Astrocyte of the cerebellum (primary cell): Measurements from ENCODE around the gene DCP2.

Source experiments
- DNase-seq: peaks from one replicate; pipeline ENCODE4 v3.0.0-alpha.2; 2011; ENCODE audit warnings: low read depth
- H3K4me3 ChIP-seq: 2 replicates; pipeline ENCODE4 v1.5.1; 2011; ENCODE audit warnings: mild to moderate bottlenecking, low read depth, low read length, moderate library complexity
- in situ Hi-C: cut with HindIII; loops from 2 replicates; pipeline ENCODE4 v1.10.0; 2017; ENCODE audit warnings: low sequenced_read_pairs
- TF ChIP-seq, protein P1 (sequence below): IDR thresholded peaks from 2 replicates; pipeline ENCODE4 v1.5.1; 2012; ENCODE audit warnings: low read length, low read depth, moderate library complexity, mild to moderate bottlenecking; ENCODE audit errors: missing control alignments

DCP2 gene

DNA sequence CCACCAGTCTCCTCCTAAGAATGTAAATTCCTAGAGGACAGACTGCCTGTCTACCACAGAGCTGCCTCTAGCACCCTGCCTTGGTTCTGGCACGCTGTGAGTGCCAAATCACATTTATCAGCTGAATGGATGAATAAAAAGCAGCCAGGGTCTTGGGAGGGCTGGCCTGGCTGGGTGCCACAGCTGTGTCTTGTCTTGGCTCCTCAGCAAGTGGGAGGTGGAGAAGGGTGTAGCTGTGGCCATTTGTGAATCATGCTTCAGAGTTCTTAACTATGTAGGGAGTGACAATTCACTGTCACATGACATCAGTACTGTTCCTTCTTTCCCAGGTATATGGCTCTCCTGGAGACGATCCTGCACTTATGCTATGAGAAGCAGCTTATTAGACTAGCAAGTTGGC, 70.6 kb downstream of the DCP2 start:
- in situ Hi-C loops, result no loop called here

DNA sequence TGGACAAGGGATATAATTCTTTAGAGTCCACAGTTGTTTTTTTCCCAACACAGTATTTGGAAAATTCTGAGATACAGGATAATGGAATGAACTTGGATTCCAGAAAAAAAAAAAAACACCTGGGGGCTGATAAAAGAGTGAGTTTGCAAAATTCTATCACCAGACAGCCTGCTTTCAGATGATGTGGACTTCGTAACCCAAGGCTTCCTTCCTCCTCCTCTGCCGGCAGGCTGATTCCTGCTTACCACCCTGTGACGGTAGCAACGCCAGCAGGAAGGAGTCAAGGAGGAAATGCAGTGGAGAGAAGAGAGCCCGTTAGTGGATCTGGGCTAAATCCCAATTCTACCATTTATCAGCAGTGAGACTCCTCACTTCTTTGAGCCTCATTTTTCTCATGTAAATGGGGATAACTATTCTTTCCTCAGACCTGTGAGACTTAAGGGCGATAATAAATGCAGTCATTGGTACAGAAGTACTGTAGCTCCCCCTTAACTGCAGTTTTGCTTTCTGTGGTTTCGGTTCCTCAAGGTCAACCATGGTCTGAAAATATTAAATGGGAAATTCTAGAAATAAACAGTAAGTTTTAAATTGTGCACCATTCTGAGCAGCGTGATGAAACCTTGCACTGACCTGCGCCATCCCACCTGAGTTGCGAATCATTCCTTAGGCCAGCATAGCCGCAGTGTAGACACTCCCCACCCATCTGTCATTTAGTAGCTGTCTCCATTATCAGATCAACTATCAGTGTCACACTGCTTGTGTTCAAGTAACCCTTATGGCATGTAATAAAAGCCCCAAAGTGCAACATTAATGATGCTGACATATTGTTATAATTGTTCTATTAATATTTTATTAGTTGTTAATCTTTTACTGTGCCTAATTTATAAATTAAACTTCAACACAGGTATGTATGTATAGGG, 71.4 kb downstream of the DCP2 start:
- DNase-seq, result no peak
- in situ Hi-C loops, result no loop called here
- H3K4me3 ChIP-seq, result no peak overlapping the region
- TF ChIP-seq, protein P1, sequence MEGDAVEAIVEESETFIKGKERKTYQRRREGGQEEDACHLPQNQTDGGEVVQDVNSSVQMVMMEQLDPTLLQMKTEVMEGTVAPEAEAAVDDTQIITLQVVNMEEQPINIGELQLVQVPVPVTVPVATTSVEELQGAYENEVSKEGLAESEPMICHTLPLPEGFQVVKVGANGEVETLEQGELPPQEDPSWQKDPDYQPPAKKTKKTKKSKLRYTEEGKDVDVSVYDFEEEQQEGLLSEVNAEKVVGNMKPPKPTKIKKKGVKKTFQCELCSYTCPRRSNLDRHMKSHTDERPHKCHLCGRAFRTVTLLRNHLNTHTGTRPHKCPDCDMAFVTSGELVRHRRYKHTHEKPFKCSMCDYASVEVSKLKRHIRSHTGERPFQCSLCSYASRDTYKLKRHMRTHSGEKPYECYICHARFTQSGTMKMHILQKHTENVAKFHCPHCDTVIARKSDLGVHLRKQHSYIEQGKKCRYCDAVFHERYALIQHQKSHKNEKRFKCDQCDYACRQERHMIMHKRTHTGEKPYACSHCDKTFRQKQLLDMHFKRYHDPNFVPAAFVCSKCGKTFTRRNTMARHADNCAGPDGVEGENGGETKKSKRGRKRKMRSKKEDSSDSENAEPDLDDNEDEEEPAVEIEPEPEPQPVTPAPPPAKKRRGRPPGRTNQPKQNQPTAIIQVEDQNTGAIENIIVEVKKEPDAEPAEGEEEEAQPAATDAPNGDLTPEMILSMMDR, result no peak

More for the DNA sequence above, 70.6 kb downstream of the DCP2 start:
- DNase-seq, result no peak
- TF ChIP-seq, protein P1, result no peak
- no peak overlapping the region for H3K4me3 ChIP-seq

DNA sequence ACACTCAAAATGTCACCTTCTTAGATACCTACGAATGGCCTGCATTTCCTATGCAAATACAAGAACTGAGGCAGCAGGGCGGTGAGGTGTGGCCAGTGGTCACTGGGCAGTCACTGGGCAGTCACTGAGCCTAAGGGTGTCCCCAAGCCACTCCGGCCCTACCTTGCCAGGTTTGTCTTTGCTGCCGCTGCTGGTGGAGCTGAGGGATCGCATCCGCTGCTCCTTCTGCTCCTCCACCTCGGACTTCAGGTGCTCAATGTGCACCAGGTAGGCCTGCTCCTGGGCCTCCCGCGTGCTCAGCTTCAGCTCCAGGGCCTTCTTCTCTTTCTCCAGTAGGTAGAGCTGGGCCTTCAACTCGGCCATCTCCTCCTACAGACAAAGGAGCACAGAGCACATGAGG, 72.3 kb downstream of the DCP2 start:
- TF ChIP-seq, protein P1, result no peak
- DNase-seq, result no peak
- in situ Hi-C loops, result no loop called here
- H3K4me3 ChIP-seq, result no peak overlapping the region

DNA sequence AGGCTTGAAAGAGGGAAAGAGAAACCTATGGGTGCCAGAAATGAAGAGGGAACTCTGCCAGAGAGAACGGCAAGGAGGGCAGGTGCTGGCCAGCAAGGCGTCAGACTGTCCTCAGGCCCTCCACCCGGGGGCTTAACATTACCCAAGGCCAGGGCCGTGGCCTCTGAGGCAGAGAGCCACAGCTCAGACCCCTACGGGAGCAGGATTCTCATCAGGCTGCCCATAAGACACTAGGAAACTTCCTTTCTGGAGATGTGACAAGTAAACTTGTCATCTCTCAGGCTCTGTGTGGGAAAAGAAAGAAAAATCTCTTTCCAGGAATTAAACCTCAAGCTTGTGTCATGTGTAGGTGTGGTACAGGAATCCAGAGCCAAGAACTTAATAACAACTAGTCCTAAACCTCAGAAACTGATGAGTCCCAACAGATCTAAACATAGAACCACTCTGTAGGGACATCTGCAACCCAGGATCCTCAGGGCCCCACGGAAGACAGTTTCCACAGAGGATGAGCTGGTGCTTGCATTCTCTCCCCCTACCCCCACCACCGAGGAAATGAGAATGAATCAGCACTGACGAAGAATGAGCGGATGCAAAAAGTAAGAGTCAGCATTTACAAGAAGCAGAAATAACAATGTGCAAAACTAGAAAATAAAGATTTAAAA, 74.3 kb downstream of the DCP2 start:
- TF ChIP-seq, protein P1, result no peak
- DNase-seq, result peak; percentile 57
- in situ Hi-C loops, result no loop called here
- no peak overlapping the region for H3K4me3 ChIP-seq

DNA sequence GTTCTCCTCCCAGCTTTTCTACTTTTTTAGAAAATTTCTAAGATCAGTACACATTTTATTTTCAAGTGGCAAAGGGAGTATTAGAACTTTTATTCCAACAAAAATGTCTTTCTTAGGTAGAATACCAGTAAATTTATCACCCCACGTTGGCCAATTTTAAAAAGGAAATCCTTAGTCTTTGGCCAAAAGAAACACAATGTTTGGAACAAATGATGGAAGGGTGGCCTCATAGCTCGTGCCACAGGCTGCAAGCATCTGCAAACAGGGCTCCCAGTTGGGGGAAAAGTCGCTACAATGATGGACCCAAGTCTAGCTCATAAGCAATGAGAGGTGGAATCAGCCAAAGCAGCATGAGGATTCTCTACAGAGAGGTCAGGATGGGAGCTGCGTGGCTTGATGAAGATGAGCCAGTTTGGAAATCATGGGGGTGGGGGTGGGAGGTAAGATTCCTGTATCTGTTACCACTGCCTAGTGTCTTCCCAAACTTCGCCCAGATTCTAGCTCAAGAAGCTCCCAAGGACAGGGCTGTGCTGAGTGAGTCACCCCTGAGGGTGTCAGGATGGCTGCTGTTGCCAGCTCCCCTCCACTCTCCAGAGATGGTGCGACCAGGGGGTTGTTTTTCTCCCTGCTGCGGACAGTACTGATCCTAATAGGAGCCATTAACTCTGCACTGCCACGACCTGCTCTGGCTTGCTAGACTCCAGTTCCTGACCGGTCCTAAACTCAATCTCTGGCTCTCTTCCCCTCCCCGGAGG, 75.6 kb downstream of the DCP2 start:
- no peak for DNase-seq
- H3K4me3 ChIP-seq, result no peak overlapping the region
- in situ Hi-C loops, result no loop called here
- TF ChIP-seq, protein P1, result no peak

DNA sequence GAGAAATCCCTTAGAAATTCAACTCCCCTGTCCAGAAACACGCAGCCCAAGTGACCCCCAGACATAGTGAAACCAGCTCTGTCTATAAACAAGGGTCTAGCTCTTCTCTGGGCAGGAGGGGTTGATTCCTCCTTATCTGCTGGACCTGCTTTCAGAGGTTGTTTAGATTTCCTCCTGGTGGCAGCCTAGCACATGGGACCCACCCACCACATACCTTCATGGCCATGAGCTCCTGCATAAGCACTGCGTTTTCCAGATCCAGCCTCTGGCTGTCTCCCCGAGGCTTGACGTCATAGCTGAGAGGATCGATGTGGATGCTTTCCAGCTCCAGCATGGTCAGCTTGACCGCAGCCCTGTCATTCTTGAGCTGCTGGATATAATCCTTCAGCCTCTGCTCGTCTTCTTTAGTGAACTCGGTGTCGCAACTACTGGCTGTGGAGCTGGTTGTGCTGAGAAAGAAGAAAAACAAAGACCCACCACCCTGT, 77.0 kb downstream of the DCP2 start:
- TF ChIP-seq, protein P1, result no peak
- in situ Hi-C loops, result no loop called here
- no peak overlapping the region for H3K4me3 ChIP-seq
- DNase-seq, result no peak
